ENCODE results near the gene HRK.

The HRK gene

DNA sequence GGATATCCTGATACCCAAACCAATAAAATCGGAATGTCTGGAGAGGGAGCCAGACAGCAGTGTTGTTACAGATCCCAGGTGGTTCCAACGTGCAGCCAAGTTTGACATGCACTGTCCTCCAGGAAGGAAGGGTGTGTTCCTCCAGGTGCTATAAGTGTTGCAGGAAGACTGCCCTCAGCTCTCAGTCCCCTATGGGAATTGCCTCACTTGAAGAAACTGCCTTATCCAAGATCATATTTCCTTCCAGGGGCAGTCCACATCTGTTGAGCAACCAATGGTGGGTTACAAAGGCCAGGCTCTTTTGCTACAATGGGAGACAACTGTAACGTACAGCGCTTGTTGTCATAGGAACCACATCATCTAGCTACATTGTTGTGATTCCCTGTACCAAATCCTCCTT lies 16.2 kb upstream of the HRK start:
- DNase-seq: no peak

DNA sequence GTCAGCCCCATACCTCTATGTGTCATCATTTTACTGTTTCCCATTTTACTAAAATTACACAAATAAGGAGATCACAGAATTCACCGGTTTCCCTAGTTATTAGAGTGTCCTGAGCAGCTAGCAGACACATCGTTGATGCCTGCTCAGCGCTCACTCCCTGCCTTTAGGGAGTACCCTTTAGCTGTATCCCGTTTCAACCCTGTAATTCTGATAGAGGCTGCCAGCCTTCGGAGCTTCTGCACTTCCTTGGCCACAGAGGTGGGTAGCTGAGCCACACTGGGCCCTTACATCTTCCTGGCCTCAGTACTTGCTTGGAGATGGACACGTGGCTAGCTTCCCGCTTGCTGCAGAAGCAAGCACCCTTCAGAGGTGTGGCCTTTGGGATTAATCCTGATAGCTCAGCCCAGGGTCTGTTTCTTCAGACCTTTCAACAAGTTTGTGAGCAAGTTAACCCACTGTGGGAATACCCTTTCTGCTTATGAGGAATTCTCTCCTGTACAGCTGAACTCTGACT lies 15.2 kb upstream of the HRK start:
- DNase-seq: no peak

DNA sequence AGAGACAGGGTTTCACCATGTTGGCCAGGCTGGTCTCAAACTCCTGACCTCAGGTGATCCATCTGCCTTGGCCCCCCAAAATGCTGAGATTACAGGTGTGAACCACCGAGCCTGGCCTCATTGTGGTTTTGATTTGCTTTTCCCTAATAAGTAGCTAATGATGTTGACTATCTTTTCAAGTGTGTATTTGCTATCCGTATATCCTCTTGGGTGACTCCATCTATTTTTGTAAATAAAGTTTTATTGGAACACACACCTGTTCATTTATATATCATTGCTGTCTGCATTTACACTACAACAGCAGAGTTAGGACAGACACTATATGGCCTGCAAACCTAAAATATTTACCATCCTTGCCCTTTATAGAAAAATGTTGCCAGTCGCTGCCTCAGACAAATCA lies 13.7 kb upstream of the HRK start:
- DNase-seq: no peak

DNA sequence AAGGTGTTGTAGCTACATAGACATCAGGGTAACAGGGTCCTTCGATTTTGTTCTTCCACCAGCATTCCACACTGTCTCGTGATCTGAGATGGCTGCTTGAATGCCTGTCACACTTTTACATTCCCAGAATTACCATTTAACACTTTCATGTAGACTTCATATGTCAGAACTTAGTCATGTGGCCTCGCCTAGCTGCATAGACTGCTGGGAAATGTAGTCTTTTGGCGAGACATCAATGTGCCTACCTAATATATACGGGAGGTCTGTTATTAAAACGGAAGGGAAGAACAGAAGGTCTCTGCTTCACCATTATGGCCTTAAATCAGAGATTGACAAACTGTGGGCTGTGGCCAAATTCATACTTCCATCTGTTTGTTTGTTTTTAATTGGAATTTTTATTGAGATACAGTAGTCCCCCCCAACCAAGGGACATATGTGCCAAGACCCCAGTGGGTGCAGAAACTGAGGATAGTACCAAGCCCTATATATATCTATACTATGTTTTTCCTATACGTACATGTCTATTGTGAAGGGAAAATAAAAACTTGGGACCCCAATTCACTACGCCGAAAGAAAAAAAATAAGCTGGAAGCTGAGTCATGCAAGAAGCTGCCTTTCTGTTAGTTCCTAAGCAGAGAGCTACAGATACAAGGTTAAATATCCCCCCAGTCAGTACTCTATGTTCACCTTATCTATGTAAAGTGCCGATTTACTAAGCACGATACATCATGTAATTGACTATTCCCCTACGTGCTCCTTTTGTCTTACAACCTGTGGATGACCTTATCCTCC lies 11.3 kb upstream of the HRK start:
- no peak for DNase-seq

DNA sequence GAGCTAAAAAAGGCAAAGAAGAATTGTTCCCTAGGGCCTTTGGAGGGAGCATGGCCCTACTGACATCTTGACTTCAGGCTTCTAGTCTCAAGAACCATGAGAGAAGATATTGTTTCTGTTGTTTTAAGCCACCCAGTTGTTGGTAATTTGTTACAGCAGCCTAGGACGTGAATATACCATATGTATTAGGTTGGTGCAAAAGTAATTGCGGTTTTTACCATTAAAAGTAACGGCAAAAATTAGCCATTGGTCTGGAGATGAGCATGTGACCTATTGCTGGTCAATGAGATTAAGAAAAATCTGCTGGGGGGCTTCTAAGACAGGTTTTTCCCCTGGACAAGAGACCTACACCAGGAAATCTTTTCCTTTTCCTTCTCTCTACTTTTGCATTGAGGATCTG lies 9.8 kb upstream of the HRK start:
- DNase-seq: no peak

DNA sequence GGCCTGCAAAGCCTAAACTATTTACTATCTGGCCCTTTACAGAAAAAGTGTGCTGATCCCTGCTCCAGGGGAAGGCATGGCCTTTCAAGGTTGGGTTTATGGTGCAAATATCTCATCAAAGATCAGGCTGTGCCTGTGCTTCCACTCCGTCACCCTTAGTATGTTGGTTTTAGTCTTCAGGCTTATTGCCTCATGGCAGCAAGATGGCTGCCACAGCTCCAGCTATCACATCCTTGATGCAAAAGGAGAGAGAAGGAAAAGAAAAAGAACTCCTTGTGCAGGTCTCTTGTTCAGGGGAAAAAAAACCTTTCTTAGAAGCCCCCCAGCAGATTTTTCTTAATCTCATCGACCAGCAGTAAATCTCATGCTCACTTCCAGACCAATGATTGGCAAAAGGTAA lies 9.1 kb upstream of the HRK start:
- DNase-seq: no peak

DNA sequence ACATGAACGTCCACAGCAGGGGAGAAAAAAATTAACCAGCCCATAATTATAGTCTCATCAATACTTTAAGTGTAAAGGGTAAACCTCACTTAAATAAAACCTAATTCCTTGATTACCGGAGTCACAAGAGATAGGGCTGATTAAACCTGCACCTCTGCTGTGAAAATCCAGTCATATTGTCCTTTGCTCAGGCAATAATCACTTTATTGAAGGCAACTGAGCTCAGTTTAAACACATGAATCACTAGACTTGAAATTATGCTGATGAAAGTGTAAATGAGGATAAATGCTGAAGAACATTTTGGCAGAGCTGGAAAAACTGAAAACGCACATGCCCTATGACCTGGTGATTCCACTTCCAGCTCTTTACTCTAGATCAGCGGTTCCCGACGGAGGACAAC lies 6.7 kb upstream of the HRK start:
- DNase-seq: no peak

DNA sequence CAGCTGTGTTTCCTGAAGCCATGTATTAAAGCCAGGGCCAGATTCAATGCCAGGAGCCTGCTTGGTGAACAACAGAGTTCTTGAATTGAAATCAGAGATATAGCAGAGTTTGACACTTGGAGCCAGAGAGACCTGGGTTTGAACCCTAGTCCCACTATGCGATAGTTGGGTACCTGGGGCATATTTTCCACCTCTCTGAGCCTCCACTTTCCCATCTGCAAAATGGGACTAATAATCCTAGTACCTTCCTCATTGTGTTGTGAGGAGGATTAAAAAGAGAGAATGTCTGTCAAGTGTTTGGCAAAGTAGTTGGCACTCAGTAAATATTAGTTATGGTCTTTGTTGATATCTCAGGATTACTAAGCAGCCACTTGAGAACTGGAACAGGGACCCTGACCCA lies 6.0 kb upstream of the HRK start:
- no peak for DNase-seq

DNA sequence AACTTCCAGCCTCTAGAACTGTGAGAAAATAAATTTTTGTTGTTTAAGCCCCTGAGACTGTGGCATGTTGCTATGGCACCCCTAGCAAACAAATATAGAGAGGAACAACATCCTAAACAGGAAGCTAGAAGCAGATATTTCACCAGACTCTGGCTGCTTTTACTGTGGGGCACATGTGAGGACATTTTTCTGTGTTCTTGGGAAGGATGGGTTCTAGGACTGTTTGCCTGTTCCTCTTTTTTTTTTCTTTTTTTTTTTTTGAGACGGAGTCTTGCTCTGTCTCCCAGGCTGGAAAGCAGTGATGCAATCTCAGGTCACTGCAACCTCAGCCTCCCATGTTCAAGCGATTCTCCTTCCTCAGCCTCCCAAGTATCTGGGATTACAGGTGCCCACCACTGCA lies 4.2 kb upstream of the HRK start:
- no peak for DNase-seq

DNA sequence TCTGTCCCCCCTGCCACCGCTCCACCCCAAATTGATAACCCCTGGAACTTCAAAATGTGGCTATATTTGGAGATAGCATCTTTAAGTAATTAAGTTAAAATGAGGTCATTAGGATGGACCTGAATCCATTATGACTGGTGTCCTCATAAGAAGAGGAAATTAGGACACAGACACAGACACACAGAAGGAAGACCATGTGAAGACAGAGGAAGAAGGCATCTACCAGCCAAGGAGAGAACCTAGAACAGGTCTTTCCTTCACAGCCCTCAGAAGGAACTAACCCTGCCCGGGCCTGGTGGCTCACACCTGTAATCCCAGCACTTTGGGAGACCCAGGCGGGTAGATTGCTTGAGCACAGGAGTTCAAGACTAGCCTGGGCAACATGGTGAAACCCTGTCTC lies 3.6 kb upstream of the HRK start:
- DNase-seq: no peak

DNA sequence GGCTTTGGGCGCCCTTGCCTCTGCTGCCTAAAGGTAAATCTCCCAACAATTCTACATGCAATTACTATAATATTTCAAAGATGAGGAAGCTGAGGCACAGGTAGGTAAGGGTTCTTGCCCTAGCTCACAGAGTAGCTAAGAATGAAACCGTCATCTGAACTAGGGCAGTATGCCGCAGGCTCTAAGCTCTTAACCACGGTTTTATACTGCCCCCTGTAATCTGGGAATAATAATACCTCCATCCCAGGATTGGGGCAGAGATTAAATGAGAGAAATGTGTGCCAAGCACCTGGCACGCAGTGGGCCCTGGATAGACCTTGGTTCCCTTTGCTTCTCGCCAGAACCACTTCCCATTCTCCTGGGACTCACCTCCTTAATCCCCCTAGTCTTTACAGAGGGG lies 1.5 kb upstream of the HRK start:
- no peak for DNase-seq

DNA sequence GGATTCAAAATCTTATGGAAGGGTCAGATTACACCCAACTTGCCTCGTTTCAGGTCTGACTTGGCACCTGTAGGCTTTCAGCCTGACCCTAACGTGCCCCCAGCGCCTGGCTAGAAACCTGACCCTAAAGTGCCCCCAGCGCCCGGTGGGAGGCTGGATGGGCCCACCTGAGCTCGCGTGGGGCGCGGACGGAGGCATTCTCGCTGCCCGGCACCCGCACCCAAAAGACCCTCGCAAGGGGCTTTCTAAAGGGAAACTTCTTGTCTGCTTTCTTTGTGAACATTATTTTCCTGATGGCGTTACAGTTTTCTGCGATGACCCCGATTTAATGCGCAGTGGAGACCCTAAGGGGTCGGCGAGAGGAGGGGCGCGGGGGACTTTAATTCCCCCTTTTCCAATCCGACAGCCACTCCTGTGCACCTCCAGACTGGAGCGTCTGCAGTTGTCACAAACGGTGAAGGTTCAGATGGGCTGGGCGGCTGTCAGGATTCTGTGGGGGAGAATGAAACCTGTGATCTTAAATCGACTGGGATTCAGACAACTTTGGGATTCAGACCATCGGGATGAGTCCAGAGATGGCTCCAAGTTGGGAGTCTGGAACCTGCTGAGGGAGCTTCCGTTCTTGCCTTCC lies 751 bp upstream of the HRK start:
- no peak for DNase-seq

DNA sequence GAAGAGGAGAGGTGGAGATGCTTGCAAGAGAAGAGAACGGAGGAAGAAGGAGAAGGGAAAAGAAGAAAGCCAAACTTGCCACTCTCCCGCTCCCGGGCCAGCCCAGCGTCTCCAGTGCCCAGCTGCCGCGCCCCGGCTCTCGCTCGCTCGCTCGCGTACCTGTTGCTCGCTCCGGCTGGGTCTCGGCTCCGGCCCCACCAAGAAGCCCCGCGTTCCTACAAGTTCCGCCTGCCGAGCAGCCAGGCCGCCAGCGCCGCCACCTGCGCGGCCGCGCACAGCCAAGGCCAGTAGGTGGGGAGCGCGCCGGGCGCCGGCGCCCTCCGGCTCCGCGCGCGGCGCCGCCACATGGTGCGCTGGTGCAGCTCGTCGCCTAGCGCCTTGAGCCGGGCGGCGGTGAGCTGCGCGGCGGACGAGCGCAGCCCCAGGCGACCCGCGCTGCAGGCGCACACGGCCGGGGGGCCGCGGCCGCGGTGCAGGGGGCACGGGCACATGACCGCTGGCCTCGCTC lies 370 bp downstream of the HRK start:
- no peak for DNase-seq

DNA sequence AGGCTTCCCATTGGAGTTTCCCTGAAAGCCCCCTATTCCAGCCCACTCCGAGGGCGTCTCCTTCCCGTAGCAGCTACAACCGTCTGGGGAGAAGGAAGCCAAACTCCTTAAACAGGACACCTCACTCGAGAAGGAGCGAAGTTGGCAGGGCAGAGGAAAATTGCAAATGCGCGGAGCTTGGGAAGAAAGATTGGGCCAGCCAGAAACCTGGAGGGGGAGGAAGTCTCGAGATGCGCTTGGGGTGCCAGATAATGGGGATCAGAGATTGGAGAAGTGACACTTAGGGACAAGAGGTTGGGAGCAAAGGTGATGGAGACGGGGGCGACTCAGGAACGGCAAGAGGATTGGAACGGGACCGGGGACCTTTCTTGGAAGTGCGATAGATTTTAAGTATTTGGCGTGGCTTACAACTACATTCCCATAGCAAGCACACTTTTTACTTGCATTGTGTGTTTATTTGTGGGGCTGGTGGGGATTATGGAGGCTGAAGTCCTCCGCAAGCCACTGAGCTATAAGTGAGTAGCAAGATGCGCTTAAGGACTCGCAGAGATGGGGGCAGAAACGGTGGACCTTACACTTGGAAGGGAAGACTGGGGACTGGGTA lies 926 bp downstream of the HRK start:
- DNase-seq: no peak

DNA sequence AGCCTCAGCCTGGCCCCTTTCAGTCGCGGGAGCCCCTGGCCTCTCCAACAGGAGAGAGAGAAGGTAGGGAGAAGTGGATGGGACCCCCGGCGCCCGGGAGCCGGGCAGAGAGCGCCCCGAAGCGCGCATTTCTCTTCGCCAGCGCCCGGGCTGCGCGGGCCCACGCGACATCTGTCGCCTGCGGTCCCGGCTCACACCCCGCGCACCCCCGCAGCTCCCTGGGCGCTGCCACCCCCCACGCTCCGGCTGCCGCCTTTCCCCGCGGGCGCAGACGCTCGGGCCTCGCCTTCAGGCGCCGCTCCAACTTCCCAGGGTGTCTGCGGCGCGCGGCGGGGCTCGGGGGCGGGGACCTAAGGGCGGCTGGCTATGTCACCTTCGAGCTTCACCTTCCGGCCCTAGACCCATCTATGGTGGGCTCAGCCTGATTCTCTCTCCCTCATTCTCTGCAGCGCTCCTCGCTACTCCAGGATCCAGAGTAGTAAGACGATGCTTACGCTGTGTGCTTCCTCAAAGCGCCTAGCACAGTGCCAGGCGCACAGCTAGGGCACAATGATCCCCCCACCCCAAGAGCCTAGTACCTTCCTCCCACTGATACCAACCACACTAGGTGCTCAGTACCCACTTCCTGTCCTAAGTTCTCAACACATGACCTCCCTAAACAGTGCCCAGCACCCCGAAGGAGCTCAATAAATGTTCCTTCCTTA lies 1.6 kb downstream of the HRK start:
- DNase-seq: no peak

DNA sequence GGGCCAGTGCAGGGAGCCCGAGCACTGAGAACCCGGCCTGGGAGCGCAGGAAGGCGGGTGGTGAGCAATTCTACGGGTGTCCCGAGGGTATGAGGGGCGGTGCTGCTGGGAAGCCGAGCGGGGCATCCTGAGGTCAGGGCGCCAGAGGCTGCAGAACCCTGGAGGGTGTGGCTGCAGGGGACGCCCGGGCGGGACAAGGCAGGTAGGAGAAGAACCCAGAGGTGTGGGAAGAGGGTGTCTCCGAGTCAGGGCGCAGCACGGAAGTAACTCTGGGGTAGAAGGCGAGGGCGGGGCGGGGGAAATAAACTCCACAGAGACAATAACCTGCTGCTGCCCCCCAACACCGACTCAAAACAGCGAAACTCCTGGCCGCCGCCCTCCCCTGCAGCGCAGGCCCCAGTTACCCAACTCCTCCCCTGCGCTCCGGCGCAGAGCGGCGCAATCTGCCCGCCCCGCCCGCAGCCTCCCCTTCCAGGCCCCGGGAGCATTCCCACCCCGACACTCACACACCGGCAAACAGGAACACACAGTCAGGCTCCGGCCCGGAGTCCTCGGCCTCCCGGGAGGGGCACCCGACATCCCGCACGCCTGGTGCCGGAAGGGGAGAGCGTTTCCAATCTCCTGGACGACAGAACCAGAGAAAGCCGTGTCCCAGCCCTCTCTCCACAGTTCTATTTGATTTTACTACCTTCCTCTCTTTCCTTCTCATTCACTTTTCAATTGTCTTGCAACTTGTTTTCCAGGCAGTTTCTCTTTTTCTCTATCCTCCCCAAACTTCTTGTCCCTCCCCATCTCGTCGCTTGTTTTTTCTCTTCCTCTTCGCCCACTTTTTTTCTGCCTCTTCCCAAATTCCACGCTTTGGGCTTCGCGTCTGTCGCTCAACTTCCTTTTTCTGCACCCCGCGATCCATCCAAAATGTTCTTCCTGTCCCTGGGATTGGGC lies 2.4 kb downstream of the HRK start:
- no peak for DNase-seq

DNA sequence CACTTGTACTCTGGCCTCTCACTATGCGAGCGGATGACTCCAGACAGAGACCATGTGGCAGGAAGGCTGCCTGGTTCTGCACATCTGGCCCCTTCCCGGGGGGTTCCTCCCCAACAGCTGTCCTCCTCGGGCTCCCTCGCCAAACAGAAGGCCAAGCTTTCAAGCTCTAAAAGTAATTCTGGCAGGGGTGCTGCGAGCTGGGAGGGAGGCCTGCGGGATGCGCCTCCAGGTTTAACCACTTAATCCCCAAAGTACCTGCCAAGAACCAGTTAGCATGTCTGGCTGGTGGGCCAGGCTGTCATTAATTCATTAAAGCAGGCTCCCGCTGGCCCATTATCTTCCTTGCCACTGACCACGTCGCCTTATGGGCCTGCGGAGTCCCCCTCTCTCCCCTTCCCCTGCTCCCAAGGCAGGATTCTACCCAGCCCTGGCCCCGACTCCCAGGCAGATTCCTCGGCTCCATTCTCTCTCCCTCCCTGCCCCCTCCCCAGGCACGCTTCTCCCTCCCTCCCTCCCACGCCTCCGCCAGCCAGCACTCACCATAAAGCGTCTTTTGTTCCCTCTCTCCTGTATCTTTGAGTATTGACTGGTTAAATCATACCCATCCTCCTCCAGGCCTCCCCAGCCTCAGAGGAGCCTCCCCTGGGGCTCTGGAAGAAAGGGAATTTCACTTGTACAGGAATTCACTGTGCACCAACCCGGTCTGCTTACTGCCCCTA lies 4.9 kb downstream of the HRK start:
- DNase-seq: no peak

DNA sequence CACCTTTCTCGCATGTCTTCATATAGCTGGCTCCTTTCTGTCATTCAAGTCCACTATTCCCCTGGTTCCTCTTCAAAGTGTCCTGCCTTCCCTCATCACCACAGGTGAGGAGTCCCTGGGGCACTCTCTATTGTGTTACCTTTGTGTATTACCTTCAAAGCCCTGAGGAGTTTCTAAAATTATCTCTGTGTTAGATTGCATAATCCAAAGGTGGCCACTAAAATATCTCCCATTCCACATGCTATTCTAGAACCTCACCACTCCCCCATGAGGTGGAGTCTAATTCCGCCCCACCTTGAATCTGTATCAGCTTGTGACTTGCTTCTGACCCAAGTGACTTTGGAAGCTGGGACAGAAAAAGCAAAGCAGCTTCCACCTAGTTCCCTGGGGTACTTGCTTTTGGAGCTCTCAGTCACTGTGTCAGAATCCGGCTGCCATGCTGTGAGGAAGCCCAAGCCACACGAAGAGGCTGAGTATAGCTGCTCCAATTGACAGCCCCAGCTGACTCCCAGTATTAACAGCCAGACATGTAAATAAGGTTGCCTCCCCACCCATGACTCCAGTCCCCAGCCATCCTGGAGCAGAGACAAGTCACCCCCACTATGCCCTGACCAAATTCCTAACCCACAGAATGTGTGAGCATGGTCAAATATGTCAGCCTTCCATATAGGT lies 6.8 kb downstream of the HRK start:
- no peak for DNase-seq

DNA sequence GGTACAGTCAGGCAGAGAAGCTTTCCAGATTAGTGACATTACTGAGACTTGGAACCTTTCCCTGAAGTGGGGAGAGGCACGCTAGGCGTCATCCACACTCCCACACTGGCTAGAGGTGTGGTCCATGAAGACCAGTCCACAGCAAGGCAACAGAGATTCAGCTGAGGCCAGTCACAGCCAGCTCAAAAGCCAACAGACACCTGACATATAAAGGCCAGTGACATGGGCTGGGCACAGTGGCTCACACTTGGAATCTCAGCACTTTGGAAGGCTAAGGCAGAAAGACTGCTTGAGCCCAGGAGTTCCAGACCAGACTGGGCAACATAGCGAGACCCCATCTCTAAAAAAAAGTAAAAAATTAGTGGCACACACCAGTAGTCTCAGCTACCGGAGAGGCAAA lies 10.9 kb downstream of the HRK start:
- no peak for DNase-seq

DNA sequence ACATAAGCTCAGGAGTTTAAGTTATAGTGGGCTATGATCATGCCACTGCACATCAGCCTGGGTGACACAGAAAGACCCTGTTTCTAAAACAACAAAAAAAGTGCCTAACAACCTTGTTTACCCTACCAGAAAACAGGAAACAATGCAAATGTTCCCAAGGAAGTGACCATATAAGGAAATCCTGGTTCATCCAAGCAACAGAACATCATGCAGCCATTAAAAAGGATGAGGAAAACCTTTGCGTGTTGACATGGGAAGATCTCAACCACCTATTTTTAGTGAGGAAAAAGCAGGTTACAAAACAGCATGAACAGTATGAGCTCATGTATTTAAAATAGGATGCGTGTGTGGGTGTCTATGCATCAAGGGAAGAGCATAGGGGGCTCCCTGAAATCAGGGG lies 13.7 kb downstream of the HRK start:
- DNase-seq: no peak

All from activated T-cell treated with anti-CD3 and anti-CD28 coated beads for 4 hours (primary cell).